GM21360 (cell line): ENCODE measurements around the gene BRS3.
"Not testable (repeated sequence)": the region's sequence is repeated elsewhere in the genome, so short reads cannot be mapped to it uniquely, and the experiment has no call there.

Experiments used
- ATAC-seq: cut with Tn5 transposase; IDR thresholded peaks from one replicate; pipeline ENCODE4 v1.9.1; 2021; ENCODE audit warnings: mild to moderate bottlenecking, moderate library complexity; ENCODE audit not compliant: unreplicated experiment

The BRS3 gene

GRCh38 chrX:136487647-136488046, at the start of gene BRS3:
Gene BRS3 (plus strand): TSS chrX:136487947. CDS start chrX:136488115, 168 bp downstream.
- no peak for ATAC-seq

DNA sequence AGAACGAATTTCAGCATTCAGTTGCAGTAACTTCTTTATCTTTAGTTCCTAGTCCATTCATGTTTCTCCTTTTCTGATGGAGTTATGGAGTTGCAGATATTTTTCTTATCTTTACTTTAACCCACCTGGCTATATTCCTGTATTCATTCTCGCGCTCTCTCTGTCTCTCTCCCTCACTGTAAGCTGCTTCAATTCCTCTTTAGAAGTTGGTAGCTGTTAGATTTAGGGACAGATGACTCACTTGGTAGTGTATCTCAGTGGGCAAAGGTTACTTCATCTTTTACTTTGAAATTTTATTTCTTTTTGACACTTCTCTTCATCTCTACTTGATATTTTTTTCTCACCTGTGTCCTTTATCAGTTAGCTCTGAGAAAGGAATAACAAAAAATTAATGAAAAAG, 49.6 kb upstream of the BRS3 start:
- ATAC-seq = no peak

- ATAC-seq = not testable (repeated sequence)
These were observed 42.1 kb upstream of the BRS3 start for GRCh38 chrX:136445674-136446073.

DNA sequence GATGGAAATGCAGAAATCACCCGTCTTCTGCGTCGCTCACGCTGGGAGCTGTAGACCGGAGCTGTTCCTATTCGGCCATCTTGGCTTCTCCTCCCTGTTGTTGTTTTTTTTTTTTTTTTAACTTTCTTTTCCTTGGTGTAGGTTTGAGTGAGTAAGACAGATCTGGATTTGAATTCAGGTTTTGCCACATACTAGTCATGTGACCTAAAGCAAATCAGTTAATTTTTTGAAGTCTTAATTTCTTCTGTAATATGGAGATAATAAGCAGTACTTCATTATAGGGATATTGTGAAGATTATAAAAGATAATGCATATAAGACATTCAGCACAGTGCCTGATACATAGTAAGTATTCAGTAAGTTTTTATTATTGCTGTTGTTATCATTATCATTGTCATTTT, 41.5 kb upstream of the BRS3 start:
- no peak for ATAC-seq

- ATAC-seq = no peak
These were observed 40.4 kb upstream of the BRS3 start for GRCh38 chrX:136447308-136447707.

- ATAC-seq = no peak
These were observed 39.8 kb upstream of the BRS3 start for GRCh38 chrX:136447968-136448367.

- ATAC-seq = no peak
These were observed 37.5 kb upstream of the BRS3 start for GRCh38 chrX:136450050-136450830.

DNA sequence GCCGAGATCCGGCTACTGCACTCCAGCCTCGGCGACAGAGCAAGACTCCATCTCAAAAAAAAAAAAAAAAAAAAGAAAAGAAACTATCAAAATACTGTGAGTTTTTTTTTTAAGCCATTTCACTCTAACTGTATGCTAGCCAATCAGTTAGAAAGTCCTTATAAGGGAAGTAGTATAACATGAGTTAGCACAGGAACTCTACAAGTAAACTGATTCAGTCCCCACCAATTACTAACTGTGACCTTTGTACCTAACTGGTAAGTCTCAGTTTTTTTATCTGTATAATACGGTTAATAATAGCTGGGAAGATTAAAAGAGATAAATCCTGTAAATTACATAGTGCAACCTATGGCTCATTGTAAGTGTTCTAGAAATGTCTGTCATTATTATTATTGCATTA, 35.1 kb upstream of the BRS3 start:
- ATAC-seq = no peak

DNA sequence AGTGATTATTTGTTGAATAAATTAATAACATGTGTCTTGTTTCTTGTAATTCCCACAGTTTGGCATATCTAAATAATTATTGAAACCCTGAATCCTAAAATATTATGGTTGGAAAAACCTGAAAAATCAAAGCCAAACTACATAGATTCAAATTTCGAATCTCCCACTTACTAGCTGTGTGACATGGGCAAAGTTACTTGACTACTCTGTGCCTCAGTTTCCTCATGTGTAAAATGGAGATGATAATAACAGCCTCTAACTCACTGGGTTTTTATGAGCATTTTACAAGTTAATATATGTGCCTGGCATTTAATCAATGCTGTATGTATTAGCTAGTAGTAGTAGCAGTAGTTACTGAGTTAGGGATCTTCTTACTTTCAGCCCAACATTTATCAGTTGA, 34.6 kb upstream of the BRS3 start:
- no peak for ATAC-seq

- no peak for ATAC-seq
These were observed 34.0 kb upstream of the BRS3 start for GRCh38 chrX:136453771-136454170.

DNA sequence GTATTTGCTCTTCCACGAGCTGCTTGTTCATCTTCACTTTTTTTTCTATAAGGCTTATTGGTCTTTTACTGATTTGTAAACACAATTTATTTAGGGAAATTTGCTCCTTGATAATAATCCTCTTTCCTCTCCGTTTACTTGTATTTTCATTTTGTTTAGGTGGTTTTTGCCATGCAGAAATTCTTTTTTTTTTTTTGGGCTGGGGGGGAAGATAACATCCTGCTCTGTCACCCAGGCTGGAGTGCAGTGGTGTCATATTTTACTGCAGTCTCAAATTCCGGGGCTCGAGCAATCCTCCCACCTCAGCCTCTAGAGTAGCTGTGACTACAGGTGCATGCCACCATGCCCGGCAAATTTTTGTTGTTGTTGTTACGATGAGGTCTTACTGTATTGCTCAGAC, 31.6 kb upstream of the BRS3 start:
- ATAC-seq = no peak

- no peak for ATAC-seq
These were observed 30.3 kb upstream of the BRS3 start for GRCh38 chrX:136457303-136457917.

GRCh38 chrX:136464589-136464988, 23.2 kb upstream of the BRS3 start:
- no peak for ATAC-seq

GRCh38 chrX:136467303-136467702, 20.4 kb upstream of the BRS3 start:
- no peak for ATAC-seq

DNA sequence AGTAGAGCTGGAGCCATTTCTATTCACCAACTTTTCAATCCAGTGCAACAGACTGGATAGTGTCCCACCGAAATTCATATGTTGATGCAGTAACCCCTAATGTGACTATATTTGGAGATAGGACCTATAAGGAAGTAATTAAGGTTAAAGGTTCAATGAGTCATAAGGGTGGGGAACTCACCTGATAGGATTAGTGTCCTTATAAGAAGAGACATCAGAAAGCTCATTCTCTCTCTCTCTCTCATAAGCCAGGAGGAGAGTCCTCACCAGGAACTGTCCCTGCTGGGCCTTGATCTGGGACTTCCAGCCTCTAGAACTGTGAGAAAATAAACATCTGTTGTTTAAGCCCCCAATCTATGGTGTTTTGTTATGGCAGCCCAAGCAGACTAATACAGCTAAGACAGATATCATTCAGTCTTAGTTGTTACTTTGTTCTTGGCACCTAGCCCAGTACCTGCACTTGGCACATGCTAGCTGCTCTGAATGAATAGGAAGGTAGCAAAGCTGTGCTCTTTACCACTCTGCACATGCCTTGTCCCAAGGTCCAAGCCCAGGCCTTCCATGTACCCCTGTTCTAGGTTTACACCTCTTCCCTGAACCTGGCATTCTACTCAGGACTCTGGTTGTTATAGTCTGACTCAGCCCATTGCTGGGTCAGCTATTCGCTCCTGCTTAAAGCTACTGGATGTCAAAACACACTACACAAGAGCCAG, 19.2 kb upstream of the BRS3 start:
- ATAC-seq = no peak

GRCh38 chrX:136473663-136474062, 14.1 kb upstream of the BRS3 start:
- no peak for ATAC-seq

GRCh38 chrX:136475236-136475635, 12.5 kb upstream of the BRS3 start:
- ATAC-seq = no peak

DNA sequence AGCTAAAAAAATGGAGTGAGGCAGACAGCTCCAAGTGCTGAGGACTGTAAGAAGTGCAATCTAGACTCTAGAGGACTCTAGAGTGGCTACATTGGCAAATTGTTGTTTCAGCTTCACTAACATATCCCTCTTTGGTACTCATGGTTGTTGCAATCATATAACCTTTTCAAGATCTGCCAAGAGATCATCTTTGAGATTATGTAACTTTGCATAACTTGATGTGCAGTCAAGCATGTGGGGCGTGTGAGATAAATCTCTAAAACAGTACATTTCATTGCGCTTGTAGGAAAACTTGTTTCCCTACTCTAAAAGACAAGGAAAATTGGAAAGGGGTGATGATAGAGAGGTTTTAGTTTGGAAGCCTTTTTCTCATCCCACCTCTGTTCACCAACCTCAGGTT, 11.2 kb upstream of the BRS3 start:
- ATAC-seq = no peak

GRCh38 chrX:136477026-136477425, 10.7 kb upstream of the BRS3 start:
- ATAC-seq = no peak

- ATAC-seq = no peak
These were observed 7.4 kb upstream of the BRS3 start for GRCh38 chrX:136480383-136480782.

GRCh38 chrX:136488706-136489105, 959 bp downstream of the BRS3 start:
- no peak for ATAC-seq

DNA sequence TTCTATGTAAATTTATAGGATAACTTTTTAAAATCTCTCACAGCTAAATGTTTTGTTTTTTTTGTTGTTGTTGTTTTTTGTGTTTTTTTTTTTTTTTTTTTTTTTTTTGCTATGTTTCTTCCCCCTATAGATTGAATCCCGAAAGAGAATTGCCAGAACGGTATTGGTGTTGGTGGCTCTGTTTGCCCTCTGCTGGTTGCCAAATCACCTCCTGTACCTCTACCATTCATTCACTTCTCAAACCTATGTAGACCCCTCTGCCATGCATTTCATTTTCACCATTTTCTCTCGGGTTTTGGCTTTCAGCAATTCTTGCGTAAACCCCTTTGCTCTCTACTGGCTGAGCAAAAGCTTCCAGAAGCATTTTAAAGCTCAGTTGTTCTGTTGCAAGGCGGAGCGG, 4.1 kb downstream of the BRS3 start:
- ATAC-seq = no peak
